ENCODE results near the gene AP4E1.

The AP4E1 gene

GRCh38 chr15:50886611-50887345 is 21.7 kb upstream of the AP4E1 start:
- Histone ChIP-seq H3K27ac (replicated peaks) (no peak overlapping the region), H3K4me3 (replicated peaks; ENCODE audit: insufficient read depth, low read length) (no peak overlapping the region), H3K27me3 (ENCODE audit: insufficient read depth, poor library complexity, severe bottlenecking) (no peaks in the 10 kb centered on the region)
- TF ChIP-seq POLR2AphosphoS5 (IDR thresholded peaks at IDR 0.05; ENCODE audit: low read depth) (no peak), SPI1 (IDR thresholded peaks at IDR 0.05; ENCODE audit: borderline replicate concordance, low read depth) (no peak), GABPA (IDR thresholded peaks at IDR 0.05; ENCODE audit: low read depth) (no peak), REST (IDR thresholded peaks at IDR 0.05; ENCODE audit: insufficient replicate concordance, low read depth) (no peak), CTCF (IDR thresholded peaks at IDR 0.05; ENCODE audit: insufficient read depth, low read length) (no peak)
- DNase-seq (ENCODE audit: low read depth in 1 of 2, low spot score in 1 of 2) = no peak

- H3K27me3 ChIP-seq (ENCODE audit: insufficient read depth, poor library complexity, severe bottlenecking) = no peaks in the 10 kb centered on the region
- no peak for DNase-seq (ENCODE audit: low read depth in 1 of 2, low spot score in 1 of 2)
- TF ChIP-seq POLR2AphosphoS5 (IDR thresholded peaks at IDR 0.05; ENCODE audit: low read depth) (no peak), REST (IDR thresholded peaks at IDR 0.05; ENCODE audit: insufficient replicate concordance, low read depth) (no peak), SPI1 (IDR thresholded peaks at IDR 0.05; ENCODE audit: borderline replicate concordance, low read depth) (no peak), CTCF (IDR thresholded peaks at IDR 0.05; ENCODE audit: insufficient read depth, low read length) (no peak), GABPA (IDR thresholded peaks at IDR 0.05; ENCODE audit: low read depth) (no peak)
- H3K27ac ChIP-seq (replicated peaks) = no peak overlapping the region
- no peak overlapping the region for H3K4me3 ChIP-seq (replicated peaks; ENCODE audit: insufficient read depth, low read length)
Measured at GRCh38 chr15:50888054-50888453, 20.4 kb upstream of the AP4E1 start.

GRCh38 chr15:50889589-50889988 is 18.9 kb upstream of the AP4E1 start:
- TF ChIP-seq CTCF (IDR thresholded peaks at IDR 0.05; ENCODE audit: insufficient read depth, low read length) (no peak), GABPA (IDR thresholded peaks at IDR 0.05; ENCODE audit: low read depth) (no peak), REST (IDR thresholded peaks at IDR 0.05; ENCODE audit: insufficient replicate concordance, low read depth) (no peak), SPI1 (IDR thresholded peaks at IDR 0.05; ENCODE audit: borderline replicate concordance, low read depth) (no peak), POLR2AphosphoS5 (IDR thresholded peaks at IDR 0.05; ENCODE audit: low read depth) (no peak)
- Histone ChIP-seq H3K27ac (replicated peaks) (no peak overlapping the region), H3K4me3 (replicated peaks; ENCODE audit: insufficient read depth, low read length) (no peak overlapping the region), H3K27me3 (ENCODE audit: insufficient read depth, poor library complexity, severe bottlenecking) (no peaks in the 10 kb centered on the region)
- no peak for DNase-seq (ENCODE audit: low read depth in 1 of 2, low spot score in 1 of 2)
